Stimulated activated CD4-positive, alpha-beta T cell treated with anti-CD3 and anti-CD28 coated beads, Interleukin-2, amount 100 ng/mL, for 48 hours (primary cell): ENCODE data around the gene KRTAP9-8.
"Not testable (repeated sequence)": the region's sequence is repeated elsewhere in the genome, so short reads cannot be mapped to it uniquely, and the experiment has no call there.

ENCODE experiments used
- DNase-seq, 2 donors: peaks; one replicate each; pipeline ENCODE4 v3.0.0-alpha.2; 2020

The KRTAP9-8 gene

DNA sequence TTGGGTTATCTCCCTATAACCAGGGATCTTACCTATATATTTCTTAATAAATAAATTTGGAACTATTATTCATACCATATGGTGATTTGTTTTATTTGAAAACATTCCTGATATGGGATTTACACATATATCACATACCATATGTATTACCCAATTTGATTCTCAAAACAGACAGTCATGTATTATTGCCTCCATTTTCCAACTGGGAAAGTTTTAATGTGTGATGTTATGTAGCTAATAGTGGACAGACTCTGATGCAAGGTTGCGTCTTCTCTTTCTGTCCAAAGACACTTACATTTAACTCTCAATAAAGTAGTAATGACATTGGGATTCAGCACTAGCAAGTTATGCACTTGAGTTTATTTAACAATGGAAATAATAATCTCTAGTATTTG lies 18.5 kb downstream of the KRTAP9-8 start:
- DNase-seq: no peak

DNA sequence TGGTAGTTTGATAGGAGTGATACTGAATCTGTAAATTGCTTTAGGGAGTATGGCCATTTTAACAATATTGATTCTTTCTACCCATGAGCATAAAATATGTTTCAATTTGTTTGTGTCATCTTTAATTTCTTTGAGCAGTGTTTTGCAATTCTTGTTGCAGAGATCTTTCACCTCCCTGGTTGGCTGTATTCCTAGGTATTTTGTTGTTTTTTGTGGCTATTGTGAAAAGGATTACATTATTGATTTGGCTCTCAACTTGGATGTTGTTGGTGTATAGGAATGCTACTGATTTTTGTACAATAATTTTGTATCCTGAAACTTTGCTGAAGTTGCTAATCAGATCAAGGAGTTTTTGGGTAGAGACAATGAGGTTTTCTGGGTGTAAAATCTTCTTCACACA lies 20.6 kb downstream of the KRTAP9-8 start:
- no peak for DNase-seq

DNA sequence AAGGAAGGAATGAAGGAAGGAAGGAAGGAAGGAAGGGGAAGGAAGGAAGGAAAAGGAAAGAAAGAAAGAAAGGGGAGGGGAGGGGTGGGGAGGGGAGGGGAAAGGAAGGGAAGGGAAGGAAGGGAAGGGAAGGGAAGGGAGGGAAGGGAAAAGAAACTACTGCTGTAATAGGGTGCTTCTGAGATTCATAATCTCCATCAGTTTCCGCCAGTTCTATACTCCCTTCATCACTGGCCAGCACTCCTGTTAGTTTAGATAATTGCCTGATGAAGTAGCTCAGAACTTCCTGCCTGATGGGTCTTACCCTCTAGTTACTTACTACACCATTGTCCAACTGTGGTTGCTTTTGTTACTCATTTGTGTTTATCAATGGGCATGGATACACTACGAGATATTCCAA lies 25.4 kb downstream of the KRTAP9-8 start:
- DNase-seq: no peak

DNA sequence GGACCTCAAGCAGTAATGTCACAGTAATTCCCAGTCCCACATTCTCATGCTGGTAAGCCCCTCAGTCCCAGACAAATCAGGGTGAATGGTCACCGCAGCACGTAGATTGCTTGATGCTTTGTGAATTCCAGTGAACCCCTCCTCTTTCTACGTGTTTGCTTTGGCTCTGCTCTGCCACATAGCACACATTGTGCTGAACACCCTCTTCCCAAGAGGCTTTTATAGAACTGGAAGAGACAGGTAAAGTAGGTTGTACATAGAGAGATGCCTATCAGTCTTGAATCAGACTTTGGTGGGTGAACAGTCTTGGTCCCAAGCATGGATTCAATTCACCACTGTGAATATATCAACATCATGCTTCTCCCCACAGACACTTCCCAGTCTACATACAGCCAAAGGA lies 26.8 kb downstream of the KRTAP9-8 start:
- DNase-seq: no peak

DNA sequence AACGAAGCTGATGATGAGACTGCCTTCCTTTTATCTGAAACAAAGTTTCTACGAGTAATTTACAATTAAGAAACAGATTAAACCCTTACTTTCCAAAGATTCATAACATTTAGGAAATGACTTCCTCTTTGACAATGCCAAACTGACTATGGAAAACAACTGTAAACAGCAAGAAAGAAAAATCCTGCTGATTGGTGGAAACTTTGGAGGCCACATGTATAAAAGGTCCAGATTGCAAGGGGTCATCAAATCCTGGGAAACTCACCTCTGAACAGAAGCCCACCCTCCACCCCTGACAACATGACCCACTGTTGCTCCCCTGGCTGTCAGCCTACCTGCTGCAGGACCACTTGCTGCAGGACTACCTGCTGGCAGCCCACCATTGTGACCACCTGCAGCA lies 27.3 kb downstream of the KRTAP9-8 start, which contains the start of gene KRTAP9-6:
KRTAP9-6 (plus strand) TSS at position 301 of the 400 bp plus-strand sequence; CDS start at position 301, 0 bp downstream.
- no peak for DNase-seq

DNA sequence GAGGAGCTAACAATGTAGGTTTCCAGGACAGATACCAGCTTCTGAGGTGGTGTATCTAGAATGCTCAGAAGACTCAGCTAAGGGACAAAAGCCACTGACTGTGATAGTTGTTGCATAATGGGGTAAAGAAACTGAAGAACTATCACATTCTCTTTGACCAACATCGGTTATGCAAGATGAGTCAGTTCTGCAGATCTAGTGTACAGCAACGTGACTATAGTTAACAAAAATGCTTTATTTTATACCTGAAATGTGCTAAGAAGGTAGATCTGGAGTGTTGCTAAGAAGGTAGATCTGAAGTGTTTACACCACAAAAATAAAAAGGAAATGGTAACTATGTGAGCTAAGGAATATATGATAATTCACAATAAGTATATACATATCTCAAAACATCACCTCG lies 29.9 kb downstream of the KRTAP9-8 start:
- no peak for DNase-seq

DNA sequence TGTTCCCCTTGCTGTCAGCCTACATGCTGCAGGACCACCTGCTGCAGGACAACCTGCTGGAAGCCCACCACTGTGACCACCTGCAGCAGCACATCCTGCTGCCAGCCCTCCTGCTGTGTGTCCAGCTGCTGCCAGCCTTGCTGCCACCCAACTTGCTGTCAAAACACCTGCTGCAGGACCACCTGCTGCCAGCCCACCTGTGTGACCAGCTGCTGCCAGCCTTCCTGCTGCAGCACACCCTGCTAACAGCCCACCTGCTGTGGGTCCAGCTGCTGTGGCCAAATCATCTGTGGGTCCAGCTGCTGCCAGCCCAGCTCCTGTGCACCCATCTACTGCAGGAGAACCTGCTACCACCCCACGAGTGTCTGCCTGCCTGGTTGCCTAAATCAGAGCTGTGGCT lies 33.5 kb downstream of the KRTAP9-8 start:
- DNase-seq: not testable (repeated sequence)

DNA sequence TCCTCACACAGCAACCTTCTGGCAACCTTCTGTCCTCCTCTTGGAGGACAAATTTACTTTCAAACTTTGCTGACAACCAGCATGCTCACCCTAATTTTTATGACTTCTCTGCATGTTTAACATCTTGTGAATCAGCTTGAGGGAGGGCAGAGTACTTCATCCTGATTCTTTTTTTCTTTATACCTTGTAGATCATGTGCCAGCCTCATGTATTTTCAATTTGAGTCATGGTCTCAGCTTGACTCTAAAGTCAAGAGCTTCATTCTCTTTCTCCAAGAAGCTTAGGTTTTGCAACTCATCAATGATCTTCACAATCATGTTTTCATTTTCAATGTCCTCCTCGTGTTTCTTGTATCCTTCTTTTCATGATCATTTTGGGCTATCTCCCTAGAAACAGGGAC lies 34.1 kb downstream of the KRTAP9-8 start:
- DNase-seq: no peak

DNA sequence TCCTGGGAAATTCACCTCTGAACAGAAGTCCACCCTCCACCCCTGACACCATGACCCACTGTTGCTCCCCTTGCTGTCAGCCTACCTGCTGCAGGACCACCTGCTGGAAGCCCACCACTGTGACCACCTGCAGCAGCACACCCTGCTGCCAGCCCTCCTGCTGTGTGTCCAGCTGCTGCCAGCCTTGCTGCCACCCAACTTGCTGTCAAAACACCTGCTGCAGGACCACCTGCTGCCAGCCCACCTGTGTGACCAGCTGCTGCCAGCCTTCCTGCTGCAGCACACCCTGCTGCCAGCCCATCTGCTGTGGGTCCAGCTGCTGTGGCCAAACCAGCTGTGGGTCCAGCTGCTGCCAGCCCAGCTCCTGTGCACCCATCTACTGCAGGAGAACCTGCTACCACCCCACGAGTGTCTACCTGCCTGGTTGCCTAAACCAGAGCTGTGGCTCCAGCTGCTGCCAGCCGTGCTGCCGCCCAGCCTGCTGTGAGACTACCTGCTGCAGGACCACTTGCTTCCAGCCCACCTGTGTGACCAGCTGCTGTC lies 37.9 kb downstream of the KRTAP9-8 start, which contains the start of gene KRTAP9-7:
KRTAP9-7 (plus strand) TSS at position 51 of the 543 bp plus-strand sequence; CDS start at position 51, 0 bp downstream.
- not testable (repeated sequence) for DNase-seq

DNA sequence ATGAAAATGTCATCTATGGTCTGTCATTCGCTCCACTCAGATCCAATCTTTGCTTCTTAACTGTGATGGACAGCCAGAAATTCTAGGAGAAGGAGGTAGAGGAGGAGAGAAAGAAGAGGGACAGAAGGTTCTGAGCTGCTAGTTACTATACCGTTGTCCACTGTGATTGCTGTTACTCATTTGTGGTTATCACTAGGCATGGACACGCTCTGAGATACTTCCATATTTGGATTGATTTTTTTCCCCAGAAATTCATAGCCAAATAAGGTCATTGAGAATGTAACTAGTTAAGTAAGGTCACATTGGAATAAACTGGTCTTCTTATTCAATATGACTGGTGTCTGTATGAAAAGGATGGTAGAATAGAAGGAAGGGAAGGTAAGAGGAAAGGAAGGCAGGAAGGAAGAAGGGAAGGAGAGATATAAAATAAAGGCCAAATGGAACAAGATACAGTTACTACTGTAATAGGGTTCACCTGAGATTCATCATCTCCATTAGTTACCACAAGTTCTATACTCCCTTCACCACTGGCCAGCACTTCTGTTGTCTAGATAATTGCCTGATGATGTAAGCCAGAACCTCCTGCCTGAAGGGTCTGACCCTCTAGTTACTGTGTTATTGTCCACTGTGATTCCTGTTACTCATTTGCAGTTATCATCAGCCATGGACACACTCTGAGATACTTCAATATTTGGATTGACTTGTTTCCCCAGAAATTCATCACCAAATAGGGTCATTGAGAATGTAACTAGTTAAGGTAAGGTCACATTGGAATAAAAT lies 40.6 kb downstream of the KRTAP9-8 start:
- no peak for DNase-seq

DNA sequence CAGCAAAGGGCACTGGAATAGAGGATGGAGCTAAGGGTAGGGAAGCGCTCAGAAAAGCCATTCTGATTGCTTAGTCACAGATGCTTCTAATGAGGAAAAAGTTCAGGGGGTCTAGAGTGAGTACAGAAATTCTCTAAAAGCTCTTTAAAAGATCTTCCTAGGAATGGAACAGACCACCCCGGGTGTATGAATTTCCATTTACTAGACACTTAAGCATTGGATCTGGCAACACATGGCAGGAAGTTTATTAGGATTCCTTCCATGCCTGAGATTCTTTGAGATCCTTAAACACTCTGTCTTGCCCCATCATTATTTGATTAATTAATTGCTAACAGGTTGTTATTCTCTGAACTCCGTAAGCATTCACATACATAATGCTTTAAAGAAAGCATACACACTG lies 46.2 kb downstream of the KRTAP9-8 start:
- DNase-seq: no peak

DNA sequence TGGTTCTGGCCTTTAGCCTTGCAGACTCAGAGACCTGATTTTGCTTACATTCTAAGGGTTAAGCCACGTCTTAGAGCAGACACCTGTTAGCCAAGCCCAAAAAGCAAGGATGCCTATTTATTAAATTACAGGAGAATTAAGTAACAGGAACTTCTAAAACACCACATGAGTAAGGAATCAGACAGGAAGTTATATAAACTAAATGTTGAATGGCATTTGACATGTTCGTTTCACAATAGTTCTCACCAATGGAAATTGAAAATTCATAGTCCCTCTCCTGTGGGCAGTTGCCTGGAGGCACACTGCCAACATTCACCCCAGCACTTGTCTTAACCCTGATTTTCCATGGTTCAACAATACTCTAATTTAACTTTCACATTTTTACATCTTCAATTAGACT lies 46.7 kb downstream of the KRTAP9-8 start:
- DNase-seq: no peak

DNA sequence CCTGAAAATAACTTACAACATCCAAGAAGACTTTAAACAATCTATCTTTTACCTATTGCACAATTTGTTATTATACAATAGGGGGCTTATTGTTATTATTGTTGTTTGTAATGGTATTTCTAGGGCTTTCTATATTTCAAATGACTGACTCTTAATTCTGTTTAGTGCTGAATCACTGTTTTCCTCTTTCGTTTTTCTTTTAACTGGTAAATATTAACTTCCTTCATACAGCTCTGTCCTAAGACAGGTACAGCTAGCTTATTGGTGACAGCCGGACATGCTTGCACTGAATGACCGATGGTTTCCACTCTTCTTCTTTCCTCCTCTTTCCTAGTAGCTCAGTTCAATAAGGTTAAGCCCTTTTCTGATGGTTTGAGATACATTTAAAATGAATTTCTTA lies 49.3 kb downstream of the KRTAP9-8 start:
- DNase-seq: no peak
